Lower leg skin (tissue), 3 donors: ENCODE results near the gene GALNT2.

Experiments used
- CTCF ChIP-seq, 3 donors: fragments of 450-650 bp; IDR thresholded peaks; one replicate each; pipeline ENCODE4 v1.5.1; 2016; ENCODE audit warnings: antibody characterized with exemption in 3 of 3, mild to moderate bottlenecking in 3 of 3, moderate library complexity in 2 of 3
- POLR2A ChIP-seq, 2 donors: fragments of 450-650 bp; IDR thresholded peaks; one replicate each; pipeline ENCODE4 v1.6.1; 2016 to 2017; ENCODE audit warnings: antibody characterized with exemption in 2 of 2, mild to moderate bottlenecking in 1 of 2, moderate library complexity in 1 of 2

- TF ChIP-seq CTCF (IDR thresholded peaks at IDR 0.05): no peak
- TF ChIP-seq POLR2A (IDR thresholded peaks at IDR 0.05): no peak
Observed at GRCh38 chr1:230312676-230313075, 245.6 kb downstream of the GALNT2 start.
